LoVo (cell line): Measurements from ENCODE around the gene TRDMT1.

ENCODE experiments used
- DNase-seq: peaks from one replicate; pipeline ENCODE4 v3.0.0-alpha.2; 2016; ENCODE audit warnings: low spot score

Gene TRDMT1, protein sequence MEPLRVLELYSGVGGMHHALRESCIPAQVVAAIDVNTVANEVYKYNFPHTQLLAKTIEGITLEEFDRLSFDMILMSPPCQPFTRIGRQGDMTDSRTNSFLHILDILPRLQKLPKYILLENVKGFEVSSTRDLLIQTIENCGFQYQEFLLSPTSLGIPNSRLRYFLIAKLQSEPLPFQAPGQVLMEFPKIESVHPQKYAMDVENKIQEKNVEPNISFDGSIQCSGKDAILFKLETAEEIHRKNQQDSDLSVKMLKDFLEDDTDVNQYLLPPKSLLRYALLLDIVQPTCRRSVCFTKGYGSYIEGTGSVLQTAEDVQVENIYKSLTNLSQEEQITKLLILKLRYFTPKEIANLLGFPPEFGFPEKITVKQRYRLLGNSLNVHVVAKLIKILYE

GRCh38 chr10:17200912-17201793, at the start of gene TRDMT1:
Gene TRDMT1, minus strand, starts transcription at chr10:17201672. Its CDS starts 38 bp downstream, at chr10:17201634.
- DNase-seq: peak; percentile 87

DNA sequence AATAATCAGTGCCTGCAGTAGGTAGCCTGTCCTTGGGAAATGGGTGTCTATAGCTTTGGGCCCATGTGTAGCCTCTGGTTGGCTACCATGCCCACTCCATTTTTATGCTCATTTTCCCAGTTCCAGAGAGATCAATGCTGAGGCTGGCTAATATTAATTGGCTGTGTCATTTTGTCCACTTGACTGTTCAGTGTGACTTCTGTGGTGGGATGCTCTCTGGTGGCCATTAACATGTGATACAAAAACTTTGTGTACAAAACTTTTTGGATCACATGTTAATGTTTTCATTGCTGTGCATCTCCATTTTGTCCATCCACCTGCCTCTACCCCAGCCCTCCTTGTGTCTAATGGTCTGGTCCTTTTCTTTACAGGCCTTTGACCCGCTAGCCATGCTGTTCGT, 49.3 kb upstream of the TRDMT1 start:
- no peak for DNase-seq

DNA sequence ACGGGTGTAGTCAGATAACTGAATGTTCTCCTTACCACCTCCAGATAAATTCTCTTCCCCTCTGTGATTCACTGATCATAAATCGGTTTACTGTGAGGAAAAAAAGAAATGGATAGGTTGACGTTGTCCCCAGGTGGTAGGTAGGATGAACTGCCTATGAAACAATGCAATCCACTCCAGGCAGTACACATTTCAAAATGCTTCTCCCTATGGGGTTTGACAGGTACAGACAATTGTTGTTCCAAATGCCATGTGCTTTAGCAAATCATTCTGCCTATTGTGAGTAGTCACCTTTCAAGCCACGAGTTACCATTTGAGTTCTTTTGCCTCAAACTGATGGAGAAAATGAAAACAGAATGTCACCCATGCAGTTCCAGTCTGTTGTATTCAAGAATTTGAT, 48.3 kb upstream of the TRDMT1 start:
- no peak for DNase-seq

GRCh38 chr10:17248964-17249363, 47.5 kb upstream of the TRDMT1 start:
- no peak for DNase-seq

DNA sequence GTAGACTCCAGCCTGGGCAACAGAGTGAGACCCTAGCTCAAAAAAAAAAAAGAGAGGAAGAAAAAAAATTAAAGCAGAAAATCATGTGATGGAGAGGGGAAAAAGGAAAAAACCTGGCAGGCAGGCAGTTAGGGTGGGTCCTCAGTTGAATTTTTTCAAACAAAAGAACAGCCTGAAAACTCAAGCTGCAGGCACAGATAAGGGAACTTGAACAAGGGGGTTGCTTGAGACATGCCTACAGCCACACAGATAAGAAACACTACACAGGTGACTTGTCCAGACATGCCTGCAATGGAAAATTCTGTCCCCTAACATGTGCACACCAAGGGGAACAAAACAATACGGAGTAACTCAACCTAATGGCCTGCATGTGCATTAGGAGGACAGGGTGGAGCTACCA, 45.7 kb upstream of the TRDMT1 start:
- no peak for DNase-seq

DNA sequence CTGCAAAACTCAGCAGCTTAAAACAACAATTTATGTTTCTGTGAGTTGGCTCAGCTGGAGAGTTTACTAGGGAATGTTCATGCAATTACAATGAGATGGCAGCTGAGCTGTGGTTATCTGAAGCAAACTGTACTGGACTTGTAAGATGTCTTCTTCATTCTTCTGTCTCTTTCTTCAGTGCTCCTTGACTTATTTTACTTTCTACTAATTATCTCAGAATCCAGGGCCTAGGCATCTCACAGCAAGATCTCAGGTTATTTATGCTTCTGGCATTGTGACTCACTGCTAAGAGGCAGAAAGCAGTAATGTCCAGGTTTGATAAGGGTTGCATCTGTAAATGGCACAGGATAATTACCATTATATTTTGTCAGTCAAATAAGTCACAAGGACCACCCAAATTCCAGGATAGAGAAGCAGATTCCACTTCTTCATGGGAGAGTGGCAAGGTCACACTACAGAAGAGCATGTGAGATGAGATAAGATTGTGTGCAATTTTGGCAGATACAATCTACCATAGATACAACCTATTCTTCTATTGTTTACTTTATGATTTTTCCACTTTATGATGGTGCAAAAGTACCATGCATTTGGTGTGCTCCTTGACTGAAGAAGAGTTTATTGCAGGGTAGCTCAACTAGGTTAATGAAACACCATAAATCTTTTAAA, 43.4 kb upstream of the TRDMT1 start:
- no peak for DNase-seq

- DNase-seq: no peak
These were observed 40.3 kb upstream of the TRDMT1 start for GRCh38 chr10:17241611-17242333.

GRCh38 chr10:17240616-17241015, 39.1 kb upstream of the TRDMT1 start:
- DNase-seq: no peak

GRCh38 chr10:17240096-17240495, 38.6 kb upstream of the TRDMT1 start:
- DNase-seq: no peak

- DNase-seq: no peak
These were observed 38.0 kb upstream of the TRDMT1 start for GRCh38 chr10:17239345-17240085.

DNA sequence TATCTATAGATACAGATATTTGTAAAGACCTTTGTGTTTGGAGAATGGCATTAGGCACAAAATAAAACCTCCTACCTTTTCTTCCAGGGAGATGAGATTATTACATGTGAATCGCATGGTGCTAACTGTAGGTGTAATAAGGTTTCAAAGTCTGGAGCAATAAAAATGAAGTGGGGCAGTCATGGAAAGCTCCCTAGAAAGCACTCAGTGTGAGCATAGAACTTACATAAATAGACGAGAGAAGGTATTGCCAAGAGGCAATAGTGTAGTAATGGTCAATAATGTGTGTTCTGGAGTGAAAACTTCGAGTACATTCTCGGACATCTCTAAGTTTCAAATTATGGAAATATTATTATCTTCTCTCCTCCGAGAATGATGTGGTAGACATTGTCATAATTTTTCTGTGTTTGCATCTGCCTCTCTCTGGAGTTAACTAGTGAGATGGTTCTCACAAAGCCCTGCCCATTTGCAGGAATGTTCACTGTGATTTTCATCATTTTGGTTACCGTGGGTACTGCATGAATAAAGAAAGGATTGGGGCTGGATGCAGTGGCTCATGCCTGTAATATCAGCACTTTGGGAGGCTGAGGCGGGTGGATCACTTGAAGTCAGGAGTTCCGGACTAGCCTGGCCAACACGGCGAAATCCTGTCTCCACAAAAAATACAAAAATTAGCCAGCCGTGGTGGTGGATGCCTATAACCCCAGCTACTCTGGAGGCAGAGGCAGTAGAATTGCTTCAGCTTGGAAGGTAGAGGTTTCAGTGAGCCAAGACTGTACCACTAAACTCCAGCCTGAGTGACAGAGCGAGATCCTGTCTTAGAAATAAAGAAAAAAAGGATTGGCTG, 37.2 kb upstream of the TRDMT1 start:
- DNase-seq: no peak

- no peak for DNase-seq
These were observed 36.5 kb upstream of the TRDMT1 start for GRCh38 chr10:17237915-17238444.

DNA sequence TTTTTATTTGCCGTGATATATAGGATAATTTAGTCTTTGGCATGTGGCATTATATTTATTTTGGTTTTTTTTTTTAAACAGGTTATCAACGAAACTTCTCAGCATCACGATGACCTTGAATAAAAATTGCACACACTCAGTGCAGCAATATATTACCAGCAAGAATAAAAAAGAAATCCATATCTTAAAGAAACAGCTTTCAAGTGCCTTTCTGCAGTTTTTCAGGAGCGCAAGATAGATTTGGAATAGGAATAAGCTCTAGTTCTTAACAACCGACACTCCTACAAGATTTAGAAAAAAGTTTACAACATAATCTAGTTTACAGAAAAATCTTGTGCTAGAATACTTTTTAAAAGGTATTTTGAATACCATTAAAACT, 35.7 kb upstream of the TRDMT1 start:
- DNase-seq: no peak

GRCh38 chr10:17236468-17237148, 35.1 kb upstream of the TRDMT1 start:
- no peak for DNase-seq

- DNase-seq: no peak
These were observed 33.7 kb upstream of the TRDMT1 start for GRCh38 chr10:17235136-17235535.

DNA sequence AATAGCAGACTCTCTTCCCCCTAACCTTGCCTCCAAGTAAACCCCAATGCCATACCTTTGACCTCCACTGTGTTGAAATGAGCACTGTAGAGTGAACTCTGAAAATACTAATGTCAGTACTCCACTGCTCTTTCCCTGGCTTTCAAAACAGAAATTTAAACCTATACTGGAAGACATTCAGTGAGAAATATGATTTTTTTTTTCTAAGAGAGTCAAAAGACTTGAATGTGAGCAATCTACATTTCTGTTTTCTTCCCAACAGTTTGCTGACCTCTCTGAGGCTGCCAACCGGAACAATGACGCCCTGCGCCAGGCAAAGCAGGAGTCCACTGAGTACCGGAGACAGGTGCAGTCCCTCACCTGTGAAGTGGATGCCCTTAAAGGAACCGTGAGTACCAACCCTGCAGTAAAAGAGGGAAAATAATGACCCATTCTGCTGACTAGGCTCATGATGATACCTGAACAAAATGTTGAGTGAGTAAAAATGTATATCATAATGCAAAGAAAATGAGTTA, 33.0 kb upstream of the TRDMT1 start:
- no peak for DNase-seq

DNA sequence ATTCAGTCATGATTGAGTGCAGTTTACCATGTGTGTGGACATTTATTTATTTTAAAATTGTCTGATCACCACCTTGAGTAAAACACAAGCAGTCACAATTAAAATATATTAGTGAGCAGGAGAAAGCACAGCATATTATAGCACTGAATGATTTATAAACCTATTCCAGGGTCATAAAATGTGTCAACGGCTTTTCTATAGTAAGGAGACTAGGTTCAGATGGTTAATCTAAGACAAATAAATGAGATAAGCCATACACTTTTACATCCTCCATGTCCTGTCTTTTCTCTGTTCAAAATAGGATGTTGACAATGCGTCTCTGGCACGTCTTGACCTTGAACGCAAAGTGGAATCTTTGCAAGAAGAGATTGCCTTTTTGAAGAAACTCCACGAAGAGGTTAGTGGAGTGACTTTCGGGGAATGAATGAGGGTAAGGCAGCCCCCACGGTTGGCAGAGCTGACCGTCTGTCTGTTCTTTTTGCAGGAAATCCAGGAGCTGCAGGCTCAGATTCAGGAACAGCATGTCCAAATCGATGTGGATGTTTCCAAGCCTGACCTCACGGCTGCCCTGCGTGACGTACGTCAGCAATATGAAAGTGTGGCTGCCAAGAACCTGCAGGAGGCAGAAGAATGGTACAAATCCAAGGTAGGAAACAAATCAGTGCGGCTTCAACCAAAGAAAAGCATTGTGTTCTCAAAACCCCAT, 32.0 kb upstream of the TRDMT1 start:
- no peak for DNase-seq

- DNase-seq: no peak
These were observed 30.9 kb upstream of the TRDMT1 start for GRCh38 chr10:17232276-17232960.
